ENCODE results near the gene RPLP2. TPM values are rescaled to one million over a fixed set of nuclear protein-coding genes. Genes with fewer than 3 reads are reported as not detected.

RPLP2 gene
- total and polyA plus RNA-seq, 2 of the 4 experiments (the other 2 are of a cell fraction) = 59.9 to 1,897 TPM

GRCh38 chr11:829176-829846 lies 19.5 kb downstream of the RPLP2 start:
- Histone ChIP-seq H2AK9ac (replicated peaks; ENCODE audit: low read depth, low read length, poor library complexity) (peak overlapping the region; percentile 60), H3K56ac (ENCODE audit: extremely low read depth, insufficient read depth, low read length) (no peak overlapping the region), H3K36me3 (ENCODE audit: control insufficient read depth, insufficient read depth, low read length) (peaks cover 14% of the 10 kb centered on the region; the same call in 1 of the 2 replicates), H3K79me1 (ENCODE audit: low read depth in 1 of 2, low read length in 2 of 2) (peaks cover 5 to 20% of the 10 kb centered on the region in 2 experiments), H4K5ac (ENCODE audit: low read depth, low read length) (no peak overlapping the region; the same call in 1 of the 2 replicates), H3K4me1 (ENCODE audit: control insufficient read depth, insufficient read depth, low read length) (peaks cover 28% of the 10 kb centered on the region), H2BK20ac (ENCODE audit: low read depth, low read length) (no peak overlapping the region), H3K4me2 (ENCODE audit: low read depth, low read length) (peak overlapping the region; percentile 51), H3K9me1 (ENCODE audit: insufficient read depth, low read length) (peaks cover 7% of the 10 kb centered on the region; the same call in 1 of the 2 replicates), H4K8ac (ENCODE audit: low read depth in 2 of 2, low read length in 2 of 2) (peak overlapping the region; percentile 87 to 95; a peak in 3 of 4 replicates), H3K4ac (ENCODE audit: low read depth, low read length) (peak overlapping the region; percentile 43), H2AK5ac (ENCODE audit: low read depth, low read length) (0 out of 2 replicates have a peak overlapping the region, but pooled peaks have one; percentile 52), H4K20me1 (ENCODE audit: insufficient read depth, low read length) (peaks cover 33% of the 10 kb centered on the region), H3K9ac (ENCODE audit: low read depth, low read length) (no peak overlapping the region), H2BK15ac (ENCODE audit: low read depth, low read length) (no peak overlapping the region), H3K4me3 (ENCODE audit: insufficient read depth, low read depth, low read length) (no peak overlapping the region), H2BK5ac (ENCODE audit: low read depth, low read length, poor library complexity, severe bottlenecking) (peak overlapping the region; percentile 56), H2AFZ (replicated peaks; ENCODE audit: low read length, poor library complexity) (peak overlapping the region; percentile 90), H3K27ac (ENCODE audit: insufficient read depth, low read length) (no peak overlapping the region; the same call in 1 of the 2 replicates), H2BK120ac (ENCODE audit: low read depth, low read length) (peak overlapping the region; percentile 18; the same call in 1 of the 2 replicates), H3K27me3 (ENCODE audit: control insufficient read depth, insufficient read depth, low read length) (peaks cover 6% of the 10 kb centered on the region; the same call in 1 of the 2 replicates), H3K23ac (ENCODE audit: low read depth, low read length) (peak overlapping the region; percentile 34; the same call in 1 of the 2 replicates), H3K14ac (replicated peaks; ENCODE audit: low read depth, low read length) (0 out of 2 replicates have a peak overlapping the region, but pooled peaks have one; percentile 39), H4K91ac (ENCODE audit: insufficient read depth, low read depth, low read length) (peak overlapping the region; percentile 71), H3K9me3 (ENCODE audit: control insufficient read depth, insufficient read depth, low read length) (no peaks in the 10 kb centered on the region), H3K18ac (ENCODE audit: low read depth, low read length) (no peak overlapping the region)
- WGBS, 2 experiments (ENCODE audit: extremely low coverage in 2 of 2, insufficient read length in 1 of 2) = 17% methylated on average over 27 of the region's 40 CpGs; no CpG with 5 or more reads in 1 of the 2 experiments
- dilution Hi-C loops (cut with HindIII; ENCODE audit: low sequenced_read_pairs, unreplicated experiment) (no loop called here), in situ Hi-C loops (cut with MboI; ENCODE audit: low sequenced_read_pairs) (no loop called here), intact Hi-C loops (cut with micrococcal nuclease) (no loop called here)
- ChIA-PET POLR2A (ENCODE audit: unreplicated experiment) (no interaction called here), CTCF (no interaction called here)
- TF ChIP-seq CHD1 (IDR thresholded peaks at IDR 0.05; ENCODE audit: low read depth, low read length) (no peak), RAD21 (IDR thresholded peaks at IDR 0.05; ENCODE audit: low read length) (no peak), FOS (IDR thresholded peaks at IDR 0.05; ENCODE audit: low read depth, low read length) (no peak), ELK1 (IDR thresholded peaks at IDR 0.05; ENCODE audit: borderline replicate concordance, low read depth, low read length) (no peak), RFX5 (IDR thresholded peaks at IDR 0.05; ENCODE audit: low read depth, low read length) (no peak), MXI1 (IDR thresholded peaks at IDR 0.05; ENCODE audit: borderline replicate concordance, low read depth, low read length) (no peak)
- TF ChIP-seq, protein P1, sequence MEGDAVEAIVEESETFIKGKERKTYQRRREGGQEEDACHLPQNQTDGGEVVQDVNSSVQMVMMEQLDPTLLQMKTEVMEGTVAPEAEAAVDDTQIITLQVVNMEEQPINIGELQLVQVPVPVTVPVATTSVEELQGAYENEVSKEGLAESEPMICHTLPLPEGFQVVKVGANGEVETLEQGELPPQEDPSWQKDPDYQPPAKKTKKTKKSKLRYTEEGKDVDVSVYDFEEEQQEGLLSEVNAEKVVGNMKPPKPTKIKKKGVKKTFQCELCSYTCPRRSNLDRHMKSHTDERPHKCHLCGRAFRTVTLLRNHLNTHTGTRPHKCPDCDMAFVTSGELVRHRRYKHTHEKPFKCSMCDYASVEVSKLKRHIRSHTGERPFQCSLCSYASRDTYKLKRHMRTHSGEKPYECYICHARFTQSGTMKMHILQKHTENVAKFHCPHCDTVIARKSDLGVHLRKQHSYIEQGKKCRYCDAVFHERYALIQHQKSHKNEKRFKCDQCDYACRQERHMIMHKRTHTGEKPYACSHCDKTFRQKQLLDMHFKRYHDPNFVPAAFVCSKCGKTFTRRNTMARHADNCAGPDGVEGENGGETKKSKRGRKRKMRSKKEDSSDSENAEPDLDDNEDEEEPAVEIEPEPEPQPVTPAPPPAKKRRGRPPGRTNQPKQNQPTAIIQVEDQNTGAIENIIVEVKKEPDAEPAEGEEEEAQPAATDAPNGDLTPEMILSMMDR (conservative IDR thresholded peaks at IDR 0.05; ENCODE audit: low read depth, low read length) = no peak
- DNase-seq (no peak), ATAC-seq (ENCODE audit: low read depth) (0 out of 2 replicates have a peak, but pooled peaks have one; percentile 2)
- BruUV-seq (replicated peaks) = no TSS peak
